WI38 (cell line): ENCODE results near the gene CNGA3.

Experiments used
- H3K4me3 ChIP-seq: 2 replicates; pipeline ENCODE4 v1.5.1; 2011; ENCODE audit warnings: low read depth, mild to moderate bottlenecking, control low read depth, low read length
- CTCF ChIP-seq: IDR thresholded peaks from 2 replicates; pipeline ENCODE4 v1.5.1; 2012; ENCODE audit warnings: low read depth, mild to moderate bottlenecking, control low read depth, low read length

CNGA3 gene

GRCh38 chr2:98378196-98378595 lies 31.9 kb downstream of the CNGA3 start:
- no peak overlapping the region for H3K4me3 ChIP-seq

GRCh38 chr2:98378901-98379300 lies 32.6 kb downstream of the CNGA3 start:
- no peak for TF ChIP-seq CTCF
- no peak overlapping the region for H3K4me3 ChIP-seq

More at GRCh38 chr2:98378196-98378595, 31.9 kb downstream of the CNGA3 start:
- TF ChIP-seq CTCF = no peak

GRCh38 chr2:98379311-98380202 lies 33.3 kb downstream of the CNGA3 start:
- H3K4me3 ChIP-seq = no peak overlapping the region
- TF ChIP-seq CTCF = no peak

GRCh38 chr2:98380203-98380535 lies 33.9 kb downstream of the CNGA3 start:
- H3K4me3 ChIP-seq = no peak overlapping the region
- TF ChIP-seq CTCF = no peak

GRCh38 chr2:98381494-98381893 lies 35.2 kb downstream of the CNGA3 start:
- TF ChIP-seq CTCF = no peak
- no peak overlapping the region for H3K4me3 ChIP-seq

GRCh38 chr2:98382086-98382485 lies 35.8 kb downstream of the CNGA3 start:
- no peak for TF ChIP-seq CTCF
- no peak overlapping the region for H3K4me3 ChIP-seq

GRCh38 chr2:98382739-98383138 lies 36.5 kb downstream of the CNGA3 start:
- TF ChIP-seq CTCF = no peak
- H3K4me3 ChIP-seq = no peak overlapping the region
